SH-SY5Y (cell line): Measurements from ENCODE around the gene KIF18B.

Experiments used
- GATA2 ChIP-seq: IDR thresholded peaks from 2 replicates; pipeline ENCODE4 v1.6.1; 2011; ENCODE audit warnings: mild to moderate bottlenecking, low read depth, low read length
- GATA3 ChIP-seq: IDR thresholded peaks from 2 replicates; pipeline ENCODE4 v1.6.1; 2011; ENCODE audit warnings: low read depth, mild to moderate bottlenecking, low read length, moderate library complexity

KIF18B gene

DNA sequence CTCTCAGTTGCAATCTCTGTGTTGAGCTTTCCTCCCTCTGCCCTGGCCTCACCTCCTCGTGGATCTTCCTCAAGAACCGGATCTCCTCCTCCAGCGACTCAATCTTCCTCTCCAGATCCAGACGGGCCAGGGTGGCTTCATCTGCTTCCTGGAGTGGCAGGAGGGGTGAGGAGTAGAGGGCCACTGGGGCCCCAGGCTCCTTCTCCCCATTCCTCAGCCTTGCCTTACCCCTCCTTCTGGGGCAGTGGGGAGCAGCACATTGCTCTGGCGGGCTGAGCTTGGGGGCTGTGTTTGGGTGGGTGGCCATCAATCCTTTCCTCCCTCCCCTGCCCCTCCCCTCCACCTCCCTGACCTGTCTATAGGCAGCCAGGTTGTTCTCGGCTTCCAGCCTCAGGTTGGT, 33.9 kb downstream of the KIF18B start:
- TF ChIP-seq GATA2 (no peak), GATA3 (no peak)

DNA sequence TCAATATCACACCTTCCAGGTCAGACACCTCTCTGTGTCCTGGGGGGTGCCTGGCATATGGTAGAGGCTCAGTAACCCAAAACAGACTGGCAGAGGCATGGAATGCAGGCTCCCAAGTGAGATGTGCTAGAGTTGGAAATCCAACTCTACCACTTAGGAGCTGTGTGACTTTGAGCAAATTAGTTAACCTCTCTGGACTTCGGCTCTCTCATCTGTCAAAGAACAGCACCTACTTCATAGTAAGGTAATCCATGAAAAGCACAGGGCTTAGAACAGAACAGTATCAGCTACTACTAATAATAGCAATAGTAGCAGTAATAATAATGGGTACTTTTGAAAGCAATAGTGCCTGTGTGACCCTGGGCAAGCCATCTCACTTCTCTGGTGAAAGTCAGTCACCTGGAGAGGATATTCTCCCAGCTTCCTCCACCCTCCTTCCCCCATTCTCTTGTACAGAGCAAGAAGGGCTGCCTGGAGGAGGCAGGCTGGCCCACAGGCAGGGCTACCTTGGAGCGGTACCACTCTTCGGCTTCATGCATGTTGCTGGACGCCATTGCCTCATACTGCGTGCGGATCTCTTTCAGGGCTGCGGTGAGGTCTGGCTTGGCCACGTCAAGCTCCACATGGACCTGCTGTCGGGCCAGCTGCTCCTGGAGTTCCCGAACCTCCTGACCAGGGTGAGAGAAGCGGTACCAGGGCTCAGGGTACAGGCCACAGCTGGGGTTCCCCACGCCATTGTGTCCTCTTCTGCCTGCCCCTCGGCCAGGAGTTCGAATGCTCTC, 34.6 kb downstream of the KIF18B start:
- TF ChIP-seq GATA2 (no peak), GATA3 (no peak)

DNA sequence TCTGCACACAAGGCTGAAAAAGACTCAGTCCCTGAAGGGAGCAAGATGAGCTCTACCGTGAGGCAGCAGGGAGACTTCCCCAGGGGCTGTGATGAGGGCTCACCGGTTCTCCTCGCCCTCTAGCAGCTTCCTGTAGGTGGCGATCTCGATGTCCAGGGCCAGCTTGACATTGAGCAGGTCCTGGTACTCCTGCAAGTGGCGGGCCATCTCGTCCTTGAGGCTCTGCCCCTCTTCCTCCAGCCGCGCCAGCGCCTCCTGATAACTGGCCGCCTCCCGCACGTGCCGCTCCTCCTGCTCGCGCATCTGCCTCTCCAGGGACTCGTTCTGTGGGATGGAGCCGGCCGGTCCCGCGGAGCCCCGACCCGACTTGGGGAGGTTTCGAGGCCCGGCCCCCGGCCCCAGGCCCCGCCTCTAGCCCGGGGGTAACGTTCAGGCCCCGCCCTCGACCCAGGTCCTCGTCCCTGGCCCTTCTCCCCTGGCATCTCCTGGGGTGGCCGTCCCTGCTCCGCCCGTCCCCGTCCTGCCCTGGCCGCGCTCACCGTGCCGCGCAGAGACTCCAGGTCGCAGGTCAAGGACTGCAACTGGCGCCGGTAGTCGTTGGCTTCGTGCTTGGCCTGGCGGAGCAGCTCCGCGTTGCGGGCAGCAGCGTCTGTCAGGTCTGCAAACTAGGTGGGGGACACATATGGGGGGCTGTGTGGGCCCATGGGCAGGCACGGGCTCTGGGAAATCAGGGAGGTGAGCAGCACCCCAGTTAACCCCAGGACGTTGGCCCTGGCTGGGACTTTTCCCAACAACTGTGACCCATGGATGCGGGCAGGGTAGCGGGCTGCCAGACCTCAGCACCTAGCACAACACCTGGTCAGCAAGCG, 36.2 kb downstream of the KIF18B start:
- TF ChIP-seq GATA3 = no peak
- no peak for TF ChIP-seq GATA2

DNA sequence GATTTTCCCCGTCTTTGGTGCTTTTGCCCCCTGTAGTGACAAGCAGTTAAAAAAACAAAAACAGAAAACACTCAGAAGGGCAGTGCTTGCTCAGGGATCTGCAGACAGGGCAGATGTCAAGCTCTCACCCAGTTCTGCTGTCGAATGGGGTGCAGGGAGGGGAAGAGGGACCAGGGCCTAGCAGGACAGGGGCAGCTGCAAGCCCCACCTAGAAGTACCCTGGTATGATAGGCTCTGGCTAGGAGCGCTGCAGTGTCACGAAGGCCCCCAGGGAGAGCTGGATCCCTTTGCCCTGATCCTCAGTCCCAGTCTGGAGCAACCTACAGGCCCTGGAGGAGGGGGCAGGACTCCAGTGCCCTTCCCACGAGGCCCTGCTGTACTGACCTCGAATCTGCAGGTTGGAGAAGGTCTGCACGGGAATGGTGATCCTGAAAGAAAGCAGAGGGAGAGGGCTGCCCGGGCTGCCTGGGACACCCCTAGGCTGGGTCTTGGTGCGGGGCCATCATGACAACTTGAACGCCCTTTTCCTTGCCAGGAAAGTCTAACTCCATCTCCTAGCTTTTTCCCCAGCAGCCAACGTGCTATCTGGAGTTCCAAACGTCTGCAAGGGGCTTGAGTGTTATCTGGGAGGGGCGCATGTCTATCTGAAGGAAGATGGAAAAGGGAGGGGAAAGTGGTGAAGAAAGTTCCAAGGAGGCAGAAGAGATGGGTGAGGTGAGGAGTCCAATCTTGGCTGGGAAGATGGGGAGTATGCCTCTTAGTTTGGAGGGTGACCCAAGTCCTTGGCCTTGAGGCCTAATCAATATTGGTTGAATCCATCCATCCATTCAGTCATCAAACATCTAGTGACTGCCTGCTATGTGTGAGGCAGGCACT, 37.1 kb downstream of the KIF18B start:
- TF ChIP-seq GATA2 = no peak
- TF ChIP-seq GATA3 = no peak

DNA sequence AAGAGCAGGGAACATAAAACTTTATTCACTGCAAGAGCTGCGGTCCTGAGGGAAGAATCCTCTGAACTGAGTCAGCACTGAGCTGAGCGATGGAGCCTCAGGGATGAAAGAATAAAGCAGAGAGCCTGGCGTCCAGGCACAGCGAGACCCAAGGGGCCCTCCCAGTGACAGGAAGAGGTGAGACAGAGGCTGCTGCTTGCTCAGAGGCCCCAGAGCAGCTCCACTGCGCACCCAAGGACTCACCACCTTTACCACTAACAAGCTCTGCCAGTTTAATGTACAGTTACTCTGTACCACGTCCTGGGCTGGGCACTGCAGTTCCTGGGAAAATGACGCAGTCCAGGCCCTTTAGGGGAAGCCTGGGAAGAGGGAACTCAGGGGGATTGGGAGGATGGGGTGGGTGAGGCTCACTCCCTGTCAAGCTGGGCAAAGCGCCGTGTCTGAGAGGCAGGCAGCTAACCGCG, 37.9 kb downstream of the KIF18B start:
- no peak for TF ChIP-seq GATA2
- TF ChIP-seq GATA3 = no peak

DNA sequence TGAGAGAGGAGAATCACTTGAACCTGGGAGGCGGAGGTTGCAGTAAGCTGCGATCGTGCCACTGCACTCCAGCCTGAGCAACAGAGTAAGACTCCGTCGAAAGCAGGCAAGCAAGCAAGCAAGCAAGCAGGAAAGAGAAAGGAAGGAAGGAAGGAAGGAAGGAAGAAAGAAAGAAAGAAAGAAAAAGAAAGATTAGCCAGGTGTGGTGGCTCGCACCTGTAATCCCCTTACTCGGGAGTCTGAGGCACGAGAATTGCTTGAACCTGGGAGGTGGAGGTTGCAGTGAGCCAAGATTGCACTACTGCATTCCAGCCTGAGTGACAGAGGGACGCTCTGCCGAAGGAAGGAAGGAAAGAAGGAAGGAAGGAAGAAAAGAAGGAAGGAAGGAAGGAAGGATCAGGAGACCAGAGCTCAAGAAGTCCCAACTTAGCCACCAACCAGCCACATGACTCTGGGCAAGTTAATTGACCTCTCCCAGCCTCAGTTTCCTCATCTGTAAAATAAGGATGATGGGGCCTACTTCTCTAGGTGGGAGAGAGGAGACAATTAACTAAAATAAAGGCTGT, 38.7 kb downstream of the KIF18B start:
- TF ChIP-seq GATA2 (no peak), GATA3 (no peak)

DNA sequence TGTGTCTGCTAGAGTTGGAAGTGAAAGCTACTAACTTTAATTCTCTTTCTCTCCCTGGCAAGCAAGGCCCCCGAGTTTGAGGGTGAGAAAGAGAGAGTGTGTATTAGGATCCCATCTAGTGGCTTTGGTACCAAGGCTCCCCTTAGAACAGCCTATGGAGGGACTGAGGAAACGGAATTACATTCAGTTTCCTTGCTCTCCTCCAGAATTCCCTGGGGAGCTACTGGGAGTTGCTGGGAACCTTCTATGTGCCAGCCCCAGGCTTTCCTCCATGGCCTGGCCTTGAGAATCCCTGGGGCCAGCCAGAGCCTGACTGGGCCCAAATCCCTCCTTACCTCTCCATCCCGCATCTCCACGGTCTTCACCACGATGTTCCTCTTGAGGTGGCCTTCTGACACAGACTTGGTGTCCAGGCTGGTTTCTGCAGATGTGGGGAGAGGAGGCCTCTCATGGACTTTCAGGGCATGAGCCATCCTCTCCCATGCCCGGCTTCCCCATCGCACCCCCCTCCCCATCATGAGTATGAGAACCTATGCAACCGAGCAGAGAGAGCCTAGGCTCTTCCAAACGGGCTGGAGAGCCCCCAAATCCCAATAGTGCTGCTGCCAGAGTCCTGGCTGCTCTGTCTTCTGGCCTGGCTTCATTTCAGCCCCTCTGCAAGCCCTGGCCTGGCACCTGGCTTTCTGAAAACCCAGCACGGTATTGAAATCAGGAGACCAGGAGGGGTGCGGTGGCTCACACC, 39.7 kb downstream of the KIF18B start:
- no peak for TF ChIP-seq GATA3
- TF ChIP-seq GATA2 = no peak

DNA sequence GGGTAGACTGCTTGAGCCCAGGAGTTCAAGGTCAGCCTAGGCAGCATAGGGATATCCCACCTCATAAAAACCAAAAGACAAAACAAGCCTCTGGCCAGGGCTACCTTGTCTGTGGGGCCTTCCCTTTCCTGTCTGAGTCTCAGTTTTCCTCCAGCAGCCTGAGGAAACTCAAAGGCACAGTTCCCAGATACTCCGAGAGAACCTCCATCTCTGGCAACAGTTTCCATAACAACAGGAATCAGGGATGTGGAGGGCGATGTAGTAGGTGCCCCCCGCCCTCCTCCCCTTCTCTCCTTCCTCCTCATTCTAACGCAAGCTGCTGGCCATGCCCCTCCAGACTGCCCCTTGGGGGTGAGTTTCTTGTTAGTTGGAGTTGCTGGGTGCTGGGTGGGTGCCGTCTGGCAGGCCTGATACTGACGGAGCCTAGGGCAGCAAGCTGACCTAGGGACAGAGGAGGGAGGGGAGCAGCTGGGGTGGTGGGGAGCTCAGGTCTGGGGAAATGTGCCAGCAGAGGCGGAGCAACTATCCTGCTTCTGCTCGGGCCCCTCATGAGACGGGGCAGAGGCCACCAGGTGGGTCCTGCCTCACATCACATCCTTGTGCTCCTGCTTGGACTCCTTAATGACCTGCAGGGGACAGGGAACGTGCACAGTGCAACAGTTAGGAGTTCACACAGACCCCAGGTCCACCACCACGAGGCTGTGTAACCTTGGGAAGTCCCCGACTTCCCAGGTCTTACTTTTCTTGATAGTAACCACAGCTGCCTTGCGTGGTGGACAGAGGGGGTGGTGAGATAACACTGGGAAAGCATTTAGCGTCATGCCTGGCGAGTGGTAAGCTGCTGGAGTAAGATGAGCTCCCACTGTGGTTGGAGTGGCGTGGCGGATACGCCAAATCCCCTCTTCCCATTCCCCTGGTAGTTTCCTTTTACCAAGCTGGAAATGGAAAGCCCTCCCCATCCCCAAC, 40.5 kb downstream of the KIF18B start:
- TF ChIP-seq GATA3 (no peak), GATA2 (no peak)

DNA sequence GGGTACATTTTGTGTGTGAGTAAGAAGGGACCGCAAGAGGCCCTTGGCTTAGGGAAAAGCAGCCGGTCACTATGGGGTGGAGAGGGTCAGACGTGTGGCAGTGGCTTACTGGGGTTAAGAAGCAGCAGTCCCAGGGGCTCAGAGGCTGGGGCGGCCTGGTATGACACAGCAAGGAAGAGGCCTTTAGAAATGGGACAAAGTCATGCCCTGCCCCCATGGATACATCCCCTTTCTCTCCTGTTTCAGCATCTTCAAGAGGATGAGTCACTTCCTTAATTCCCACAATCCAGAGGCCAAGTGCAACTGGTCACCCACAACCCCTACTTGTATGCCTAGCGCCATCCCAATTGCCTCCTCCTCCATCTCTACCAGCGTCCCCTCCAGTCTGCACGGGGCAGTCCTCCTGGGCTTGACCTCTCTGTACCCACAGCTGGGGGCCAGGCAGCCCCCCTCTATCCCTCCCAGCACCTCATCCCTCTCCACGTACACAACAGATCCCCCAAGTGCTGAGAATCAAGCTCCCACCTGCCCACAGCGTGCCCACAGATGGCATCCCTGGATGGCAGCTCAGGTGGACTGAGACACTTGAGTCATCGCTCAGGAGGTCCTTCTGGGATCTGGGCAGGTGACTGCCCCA, 41.4 kb downstream of the KIF18B start:
- TF ChIP-seq GATA2 (no peak), GATA3 (no peak)

DNA sequence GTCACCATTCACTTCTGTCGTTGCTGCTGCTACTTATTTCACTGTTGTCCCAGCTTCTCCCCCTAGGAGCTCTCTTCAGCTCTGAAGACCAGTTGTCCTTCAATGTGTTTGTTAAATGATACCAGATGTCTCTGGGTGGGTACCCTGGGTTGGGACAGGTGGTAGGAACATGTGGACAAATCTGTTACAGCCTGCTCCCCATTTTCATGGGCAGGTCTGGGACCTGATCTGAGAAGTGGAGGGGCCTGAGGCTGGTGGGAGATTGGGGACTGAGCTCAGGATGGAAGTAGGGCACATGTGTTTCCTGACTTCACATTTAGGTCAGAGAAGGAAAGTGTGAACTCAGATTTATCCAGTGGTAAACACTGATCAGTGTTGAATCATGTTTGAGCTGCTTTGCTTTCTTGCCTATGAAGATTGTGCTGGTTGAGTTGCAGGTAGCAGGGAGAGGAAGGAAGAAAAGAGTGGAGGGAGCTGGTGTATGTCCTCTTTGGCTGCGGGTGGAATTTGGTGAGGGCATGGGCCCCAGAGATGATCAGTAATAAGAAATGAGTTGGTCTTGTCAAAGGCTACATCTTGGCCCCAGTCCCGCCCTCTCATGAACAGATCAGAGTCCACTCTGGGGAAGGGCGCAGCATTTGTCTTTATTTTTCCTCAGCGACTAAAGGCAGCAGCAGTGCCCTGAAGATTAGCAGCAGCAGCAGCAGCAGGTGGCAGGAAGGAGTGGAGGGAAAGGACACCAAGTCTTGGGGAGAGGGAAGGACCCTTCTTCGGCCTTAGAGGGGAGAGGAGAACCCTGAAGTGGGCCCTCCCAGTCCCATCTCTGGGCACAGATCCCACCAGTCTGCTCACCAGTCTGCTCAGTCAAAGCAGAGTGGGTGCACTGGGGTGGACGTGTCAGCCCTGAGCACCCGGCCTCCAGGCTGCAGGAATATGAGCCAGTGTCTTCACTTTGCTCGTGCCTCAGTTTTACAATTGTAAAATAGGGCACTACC, 42.3 kb downstream of the KIF18B start:
- TF ChIP-seq GATA3 = no peak
- no peak for TF ChIP-seq GATA2
